IMR-90 (cell line): ENCODE results near the gene TMEM9B. TPM values are rescaled to one million over a fixed set of nuclear protein-coding genes. Genes with fewer than 3 reads are reported as not detected.

ENCODE experiments used
- ATAC-seq: fragments of 200-7000 bp; cut with Tn5 transposase; 2 replicates; pipeline ENCODE4 v1.9.1; 2020; ENCODE audit warnings: low read depth, mild to moderate bottlenecking, moderate library complexity
- BruUV-seq: library from RNA; stranded (reverse); fragments of 400-500 nt; replicated peaks from 2 replicates; lab custom pipeline; 2021; lab: Mats Ljungman, UMichigan
- CTCF ChIA-PET: fragments of 300-600 bp; formaldehyde crosslinking; extraction: SDS; loops from one replicate; lab custom pipeline; 2021; ENCODE audit warnings: antibody characterized with exemption; lab: Yijun Ruan, JAX
- POLR2A ChIA-PET: fragments of 300-600 bp; sonication (Branson Sonifier 250); formaldehyde crosslinking; loops from one replicate; lab custom pipeline; 2022; ENCODE audit warnings: antibody characterized with exemption; ENCODE audit not compliant: unreplicated experiment; lab: Charles Lee
- DNase-seq: peaks from one replicate; pipeline ENCODE4 v3.0.0; 2013
- H2AFZ ChIP-seq: replicated peaks from 2 replicates; pipeline ENCODE3; 2013; ENCODE audit warnings: low read length, mild to moderate bottlenecking; ENCODE audit not compliant: poor library complexity
- H2AK5ac ChIP-seq: 2 replicates; pipeline ENCODE4 v1.6.1; 2013; ENCODE audit warnings: low read depth, low read length, inconsistent platforms
- H2AK9ac ChIP-seq: replicated peaks from 2 replicates; pipeline ENCODE3; 2013; ENCODE audit warnings: mild to moderate bottlenecking, low read depth, low read length, moderate library complexity; ENCODE audit not compliant: poor library complexity
- H2BK120ac ChIP-seq: 2 replicates; pipeline ENCODE4 v1.6.1; 2013; ENCODE audit warnings: low read depth, low read length, inconsistent platforms
- H2BK15ac ChIP-seq: 3 replicates; pipeline ENCODE4 v1.6.1; 2013; ENCODE audit warnings: low read depth, low read length, inconsistent platforms
- H2BK20ac ChIP-seq: 2 replicates; pipeline ENCODE4 v1.6.1; 2013; ENCODE audit warnings: low read depth, mild to moderate bottlenecking, inconsistent platforms, low read length, moderate library complexity
- H2BK5ac ChIP-seq: 2 replicates; pipeline ENCODE4 v1.6.1; 2013; ENCODE audit warnings: mild to moderate bottlenecking, low read depth, low read length, inconsistent platforms; ENCODE audit not compliant: poor library complexity, severe bottlenecking
- H3K14ac ChIP-seq: replicated peaks from 2 replicates; pipeline ENCODE4 v1.6.1; 2013; ENCODE audit warnings: low read depth, low read length, inconsistent platforms
- H3K18ac ChIP-seq: 2 replicates; pipeline ENCODE4 v1.6.1; 2013; ENCODE audit warnings: low read depth, low read length, control low read depth
- H3K23ac ChIP-seq: 2 replicates; pipeline ENCODE4 v1.6.1; 2013; ENCODE audit warnings: low read depth, low read length, inconsistent platforms
- H3K27ac ChIP-seq: 2 replicates; pipeline ENCODE4 v1.5.1; 2013; ENCODE audit warnings: mild to moderate bottlenecking, control low read depth, low read length; ENCODE audit not compliant: insufficient read depth
- H3K27me3 ChIP-seq: 2 replicates; pipeline ENCODE4 v1.6.1; 2013; ENCODE audit warnings: low read length; ENCODE audit not compliant: control insufficient read depth, insufficient read depth
- H3K36me3 ChIP-seq: 2 replicates; pipeline ENCODE4 v1.6.1; 2013; ENCODE audit warnings: low read length, mixed read lengths; ENCODE audit not compliant: control insufficient read depth, insufficient read depth
- H3K4ac ChIP-seq: 2 replicates; pipeline ENCODE4 v1.6.1; 2013; ENCODE audit warnings: low read depth, low read length, inconsistent platforms
- H3K4me1 ChIP-seq: 2 replicates; pipeline ENCODE4 v1.6.1; 2013; ENCODE audit warnings: low read length, mixed read lengths; ENCODE audit not compliant: control insufficient read depth, insufficient read depth
- H3K4me2 ChIP-seq: 2 replicates; pipeline ENCODE4 v1.6.1; 2013; ENCODE audit warnings: low read depth, mild to moderate bottlenecking, control low read depth, low read length, moderate library complexity
- H3K4me3 ChIP-seq: 2 replicates; pipeline ENCODE4 v1.5.1; 2013; ENCODE audit warnings: low read depth, mild to moderate bottlenecking, control low read depth, low read length, moderate library complexity; ENCODE audit not compliant: insufficient read depth
- H3K56ac ChIP-seq: 2 replicates; pipeline ENCODE4 v1.6.1; 2013; ENCODE audit warnings: low read length, inconsistent platforms; ENCODE audit not compliant: insufficient read depth; ENCODE audit errors: extremely low read depth
- H3K79me1 ChIP-seq, 2 experiments: 2 replicates each; pipeline ENCODE4 v1.6.1; 2013; ENCODE audit warnings: low read length in 2 of 2, inconsistent platforms in 1 of 2, low read depth in 1 of 2
- H3K9ac ChIP-seq: 2 replicates; pipeline ENCODE4 v1.6.1; 2013; ENCODE audit warnings: low read depth, low read length, control low read depth
- H3K9me1 ChIP-seq: 2 replicates; pipeline ENCODE4 v1.6.1; 2013; ENCODE audit warnings: low read length, inconsistent platforms; ENCODE audit not compliant: insufficient read depth
- H3K9me3 ChIP-seq: 2 replicates; pipeline ENCODE4 v1.6.1; 2013; ENCODE audit warnings: low read length; ENCODE audit not compliant: control insufficient read depth, insufficient read depth
- H4K20me1 ChIP-seq: 2 replicates; pipeline ENCODE4 v1.6.1; 2013; ENCODE audit warnings: low read length, inconsistent platforms; ENCODE audit not compliant: insufficient read depth
- H4K5ac ChIP-seq: 2 replicates; pipeline ENCODE4 v1.6.1; 2013; ENCODE audit warnings: mild to moderate bottlenecking, low read depth, low read length, control low read depth
- H4K8ac ChIP-seq, 2 experiments: 2 replicates each; pipeline ENCODE4 v1.6.1; 2013; ENCODE audit warnings: low read depth in 2 of 2, low read length in 2 of 2, control low read depth in 1 of 2, inconsistent platforms in 1 of 2
- H4K91ac ChIP-seq: 2 replicates; pipeline ENCODE4 v1.6.1; 2013; ENCODE audit warnings: low read depth, low read length, inconsistent platforms; ENCODE audit not compliant: insufficient read depth
- BHLHE40 ChIP-seq: fragments of 150-350 bp; IDR thresholded peaks from 2 replicates; pipeline ENCODE4 v1.6.1; 2016; ENCODE audit warnings: mild to moderate bottlenecking, low read depth, low read length
- CEBPB ChIP-seq: IDR thresholded peaks from 2 replicates; pipeline ENCODE4 v1.6.1; 2012; ENCODE audit warnings: low read depth, low read length, improper control_type of control experiment
- CHD1 ChIP-seq: IDR thresholded peaks from 2 replicates; pipeline ENCODE4 v1.6.1; 2012; ENCODE audit warnings: low read depth, low read length, improper control_type of control experiment
- ELK1 ChIP-seq: fragments of 150-350 bp; IDR thresholded peaks from 2 replicates; pipeline ENCODE4 v1.6.1; 2016; ENCODE audit warnings: low read depth, mild to moderate bottlenecking, low read length, moderate library complexity, borderline replicate concordance
- FOS ChIP-seq: fragments of 150-350 bp; IDR thresholded peaks from 2 replicates; pipeline ENCODE4 v1.6.1; 2016; ENCODE audit warnings: low read depth, low read length
- MAFK ChIP-seq: IDR thresholded peaks from 2 replicates; pipeline ENCODE4 v1.6.1; 2012; ENCODE audit warnings: low read depth, low read length, improper control_type of control experiment
- POLR2A ChIP-seq: IDR thresholded peaks from 2 replicates; pipeline ENCODE4 v1.6.1; 2012; ENCODE audit warnings: mild to moderate bottlenecking, low read depth, low read length
- RFX5 ChIP-seq: IDR thresholded peaks from 2 replicates; pipeline ENCODE4 v1.8.0; 2012; ENCODE audit warnings: low read depth, mild to moderate bottlenecking, low read length, moderate library complexity
- SMC3 ChIP-seq: fragments of 150-350 bp; IDR thresholded peaks from 2 replicates; pipeline ENCODE4 v1.6.1; 2016; ENCODE audit warnings: low read depth, mild to moderate bottlenecking, antibody characterized with exemption, low read length, moderate library complexity
- WGBS, 2 experiments: methylation state at CpG; one replicate each; pipeline versions ENCODE4 v1.1.5 to v1.1.7; 2013; ENCODE audit warnings: missing lambda C conversion rate in 2 of 2; ENCODE audit not compliant: insufficient read length in 1 of 2; ENCODE audit errors: extremely low coverage in 2 of 2; 5-methylcytosine and 5-hydroxymethylcytosine counted together
- dilution Hi-C: fragments of 300-500 bp; cut with HindIII; formaldehyde crosslinking; loops from one replicate; pipeline ENCODE4 v1.14.3; 2018; ENCODE audit warnings: low sequenced_read_pairs; ENCODE audit not compliant: unreplicated experiment
- in situ Hi-C: fragments of 300-500 bp; cut with MboI; formaldehyde crosslinking; loops from 3 replicates; pipeline ENCODE4 v1.14.3; 2019; ENCODE audit warnings: low sequenced_read_pairs, inconsistent platforms, mixed read lengths
- intact Hi-C: fragments of 100-400 bp; cut with micrococcal nuclease; formaldehyde crosslinking; loops from 2 replicates; pipeline ENCODE4 v1.10.0; 2022
- polyA plus RNA-seq, 3 experiments: library from polyadenylated mRNA; depleted of rRNA; stranded (reverse); fragments of >200 nt; gene quantifications; 2 replicates each; pipeline ENCODE4 v1.2.3, GENCODE V29; 2012; ENCODE audit warnings: low replicate concordance in 1 of 3
- total RNA-seq: library from RNA; depleted of rRNA; stranded (reverse); fragments of >200 nt; gene quantifications from 2 replicates; pipeline ENCODE4 v1.2.3, GENCODE V29; 2012

Gene TMEM9B
- total and polyA plus RNA-seq, 2 of the 4 experiments (the other 2 are of a cell fraction) = 24.6 to 25.6 TPM

- peak overlapping the region; percentile 3; the same call in 1 of the 2 replicates for H2BK120ac ChIP-seq
- no peak overlapping the region for H3K56ac ChIP-seq
- WGBS, 2 experiments = 0% methylated on average over 2 of the region's 5 CpGs; no CpG with 5 or more reads in 1 of the 2 experiments
- BruUV-seq = no TSS peak
- no peaks in the 10 kb centered on the region for H3K36me3 ChIP-seq
- no peak overlapping the region; the same call in 1 of the 2 replicates for H2AK5ac ChIP-seq
- DNase-seq (peak; percentile 83), ATAC-seq (peak; percentile 50)
- TF ChIP-seq CEBPB = no peak
- no peak for TF ChIP-seq BHLHE40
- 0 out of 2 replicates have a peak, but pooled peaks have one; percentile 5 for TF ChIP-seq MAFK
- TF ChIP-seq RFX5 = no peak
- TF ChIP-seq ELK1 = no peak
- TF ChIP-seq CHD1 = no peak
- TF ChIP-seq SMC3 = no peak
- 0 out of 2 replicates have a peak, but pooled peaks have one; percentile 5 for TF ChIP-seq FOS
- no peak for TF ChIP-seq POLR2A
- H4K5ac ChIP-seq = no peak overlapping the region
- H3K4me1 ChIP-seq = peaks cover 2% of the 10 kb centered on the region; the same call in 1 of the 2 replicates
- no peak overlapping the region for H3K27ac ChIP-seq
- intact Hi-C loops (loop anchor here (5.0 kb wide), 1 partner anchor 33 kb away; no protein-coding TSS in a partner anchor), in situ Hi-C loops (no loop called here), dilution Hi-C loops (no loop called here)
- H3K23ac ChIP-seq = no peak overlapping the region
- POLR2A ChIA-PET = no interaction called here
- H4K8ac ChIP-seq = no peak overlapping the region
- H2BK20ac ChIP-seq = no peak overlapping the region
- no peak overlapping the region for H4K91ac ChIP-seq
- peak overlapping the region; percentile 8 for H3K4ac ChIP-seq
- no peak overlapping the region for H2AFZ ChIP-seq
- H2BK5ac ChIP-seq = peak overlapping the region; percentile 3
- H4K20me1 ChIP-seq = no peaks in the 10 kb centered on the region
- peaks cover 0 to 5% of the 10 kb centered on the region in 2 experiments; a peak in 3 of 4 replicates for H3K79me1 ChIP-seq
- H3K4me2 ChIP-seq = no peak overlapping the region
- no peak overlapping the region for H3K4me3 ChIP-seq
- no peak overlapping the region for H2AK9ac ChIP-seq
- H3K9ac ChIP-seq = no peak overlapping the region
- H2BK15ac ChIP-seq = no peak overlapping the region; the same call in 2 of the 3 replicates
- CTCF ChIA-PET = no interaction called here
- H3K14ac ChIP-seq = no peak overlapping the region
- H3K18ac ChIP-seq = no peak overlapping the region
- H3K9me1 ChIP-seq = peaks cover 2% of the 10 kb centered on the region; the same call in 1 of the 2 replicates
- no peaks in the 10 kb centered on the region for H3K27me3 ChIP-seq
- H3K9me3 ChIP-seq = 0 out of 2 replicates have a peak, but pooled peaks cover 2% of the 10 kb centered on the region
Measured at GRCh38 chr11:8905528-8906165, 58.6 kb downstream of the TMEM9B start.
